ENCODE results near the gene ZNF165.
"Not testable (repeated sequence)": the region's sequence is repeated elsewhere in the genome, so short reads cannot be mapped to it uniquely, and the experiment has no call there.

ZNF165 gene

DNA sequence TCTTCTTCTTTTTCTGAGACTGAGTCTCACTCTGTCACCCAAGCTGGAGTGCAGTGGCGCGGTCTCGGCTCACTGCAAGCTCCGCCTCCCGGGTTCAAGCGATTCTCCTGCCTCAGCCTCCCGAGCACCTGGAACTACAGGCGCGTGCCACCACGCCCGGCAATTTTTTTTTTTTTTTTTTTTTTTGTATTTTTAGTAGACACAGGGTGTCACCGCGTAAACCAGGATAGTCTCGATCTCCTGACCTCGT lies at the start of gene ZNF165:
TSS of gene ZNF165 (plus strand) at position 188 of the 250 bp plus-strand sequence. CDS start 4,913 bp downstream, outside the sequence.
- peak; percentile 79 for DNase-seq

DNA sequence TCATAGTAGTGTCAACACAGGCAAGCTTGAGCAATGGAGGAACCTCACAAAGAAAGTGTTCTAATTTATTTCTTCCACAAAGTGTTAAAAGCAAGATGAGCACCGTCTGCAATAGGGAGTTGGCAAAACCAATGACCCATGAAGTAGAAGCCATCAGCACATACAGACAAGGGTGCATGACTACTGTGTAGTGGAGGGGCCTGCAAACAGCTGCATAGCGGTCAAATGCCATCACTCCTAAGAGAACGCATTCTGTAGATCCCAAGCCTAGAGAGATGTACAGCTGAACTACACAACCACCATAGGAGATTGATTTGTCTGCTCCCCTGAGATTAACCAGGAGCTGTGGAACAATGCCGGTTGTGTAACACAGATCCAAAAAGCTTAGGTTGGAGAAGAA lies 26.8 kb upstream of the ZNF165 start:
- no peak for DNase-seq

DNA sequence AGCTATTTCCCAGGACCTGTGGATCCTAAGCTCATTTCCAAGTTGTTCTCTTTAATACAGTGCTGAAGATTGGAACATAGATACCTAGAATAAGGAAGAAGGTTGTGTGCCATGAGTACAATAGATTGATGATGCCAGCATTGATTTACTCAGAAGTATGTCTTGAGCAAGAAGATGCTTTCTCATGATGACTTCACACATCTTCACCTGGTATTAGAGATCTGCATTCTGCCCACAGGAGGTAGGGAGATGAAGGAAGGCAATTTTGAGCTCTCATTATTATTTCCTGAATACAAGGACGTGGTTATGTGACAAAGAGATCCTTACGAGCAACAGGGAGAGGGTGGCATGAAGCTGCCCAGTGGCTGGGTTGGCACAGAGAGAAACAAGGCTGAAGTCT lies 20.0 kb upstream of the ZNF165 start:
- DNase-seq = no peak

DNA sequence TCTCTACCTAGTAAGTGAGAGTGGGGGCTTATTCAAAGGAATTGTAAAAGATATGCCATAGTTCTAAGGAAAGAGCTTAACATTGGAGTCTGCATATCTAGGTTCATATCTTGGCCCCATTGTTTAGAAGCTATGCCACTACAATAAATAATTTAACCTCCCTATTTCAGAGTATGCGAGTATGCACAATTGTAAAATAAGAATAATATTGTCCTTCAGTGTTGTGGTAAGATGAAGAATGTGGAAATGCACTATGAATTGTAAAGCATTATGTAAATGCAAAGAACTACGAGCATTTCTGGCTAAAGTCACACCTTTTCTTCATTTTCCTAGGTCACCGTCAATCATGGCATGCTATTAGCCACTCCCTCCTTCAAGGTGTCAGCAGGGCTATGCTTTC lies 16.1 kb upstream of the ZNF165 start:
- no peak for DNase-seq

DNA sequence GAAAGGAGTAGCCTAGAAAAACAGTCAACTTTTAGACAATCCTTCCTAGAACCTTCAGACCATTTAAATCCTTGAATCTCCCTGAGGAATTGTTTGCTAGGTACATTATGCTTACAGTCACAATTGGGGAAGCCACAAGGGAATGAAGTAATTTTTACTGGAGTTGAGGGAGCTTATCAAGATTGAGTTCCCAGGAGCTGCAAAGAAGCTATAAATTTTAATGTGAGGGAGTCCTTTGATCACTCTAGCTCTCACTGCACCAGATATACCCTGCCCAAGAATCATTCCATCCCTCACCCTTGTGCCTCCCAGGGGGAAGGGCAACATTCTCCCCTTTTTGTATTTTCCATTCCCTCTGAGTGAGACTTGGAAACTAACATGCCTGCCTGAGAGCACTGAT lies 12.3 kb upstream of the ZNF165 start:
- no peak for DNase-seq

DNA sequence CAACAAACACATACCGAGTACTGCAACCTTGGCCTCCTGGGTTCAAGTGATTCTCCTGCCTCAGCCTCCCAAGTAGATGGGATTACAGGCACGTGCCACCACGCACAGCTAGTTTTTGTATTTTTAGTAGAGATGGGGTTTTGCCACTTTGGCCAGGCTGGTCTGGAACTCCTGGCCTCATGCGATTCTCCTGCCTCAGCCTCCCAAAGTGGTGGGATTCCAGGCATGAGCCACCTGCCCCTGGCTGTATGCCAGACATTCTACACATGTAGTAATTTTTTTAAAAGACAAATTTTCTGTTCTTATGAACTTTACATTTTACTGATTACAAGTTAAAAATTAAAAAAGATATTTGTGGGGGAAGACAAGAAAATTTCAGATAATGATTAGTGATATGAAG lies 9.4 kb upstream of the ZNF165 start:
- DNase-seq = not testable (repeated sequence)

DNA sequence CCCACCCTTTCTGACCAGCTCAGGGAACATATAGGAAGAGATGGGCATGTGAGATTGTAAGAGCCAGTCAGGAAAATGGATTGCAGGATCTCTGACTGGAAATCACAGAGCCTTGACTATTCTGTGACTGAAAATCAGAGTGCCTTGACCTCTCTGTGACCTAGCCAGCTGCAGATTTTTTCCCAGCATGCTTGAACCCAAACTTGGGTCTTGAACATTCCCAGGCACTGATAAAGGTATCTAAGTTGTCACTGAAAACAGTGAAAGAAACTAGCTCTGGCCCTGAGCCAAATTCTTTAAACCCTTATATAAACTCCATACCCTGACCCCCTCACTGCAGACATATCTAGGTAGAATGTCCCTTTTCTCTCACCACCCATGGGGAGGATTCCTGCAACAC lies 2.3 kb upstream of the ZNF165 start:
- DNase-seq = no peak

DNA sequence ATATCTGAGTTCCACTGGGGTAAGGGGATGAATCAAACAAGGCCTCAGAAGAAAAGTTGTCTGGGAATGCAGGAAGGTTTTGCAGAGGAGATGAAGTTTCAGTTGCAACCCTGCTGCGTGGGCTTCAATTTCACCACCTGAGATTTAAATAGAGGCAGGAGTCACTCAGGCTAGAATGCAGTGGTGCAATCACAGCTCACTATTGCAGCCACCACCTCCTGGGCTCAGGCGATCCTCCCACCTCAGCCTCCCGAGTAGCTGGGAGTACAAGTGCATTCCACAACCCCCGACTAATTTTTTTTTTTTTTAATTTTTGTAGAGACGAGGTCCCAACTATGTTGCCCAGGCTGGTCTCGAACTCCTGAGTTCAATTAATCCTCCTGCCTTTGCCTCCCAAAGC lies 1.5 kb upstream of the ZNF165 start:
- DNase-seq = no peak

DNA sequence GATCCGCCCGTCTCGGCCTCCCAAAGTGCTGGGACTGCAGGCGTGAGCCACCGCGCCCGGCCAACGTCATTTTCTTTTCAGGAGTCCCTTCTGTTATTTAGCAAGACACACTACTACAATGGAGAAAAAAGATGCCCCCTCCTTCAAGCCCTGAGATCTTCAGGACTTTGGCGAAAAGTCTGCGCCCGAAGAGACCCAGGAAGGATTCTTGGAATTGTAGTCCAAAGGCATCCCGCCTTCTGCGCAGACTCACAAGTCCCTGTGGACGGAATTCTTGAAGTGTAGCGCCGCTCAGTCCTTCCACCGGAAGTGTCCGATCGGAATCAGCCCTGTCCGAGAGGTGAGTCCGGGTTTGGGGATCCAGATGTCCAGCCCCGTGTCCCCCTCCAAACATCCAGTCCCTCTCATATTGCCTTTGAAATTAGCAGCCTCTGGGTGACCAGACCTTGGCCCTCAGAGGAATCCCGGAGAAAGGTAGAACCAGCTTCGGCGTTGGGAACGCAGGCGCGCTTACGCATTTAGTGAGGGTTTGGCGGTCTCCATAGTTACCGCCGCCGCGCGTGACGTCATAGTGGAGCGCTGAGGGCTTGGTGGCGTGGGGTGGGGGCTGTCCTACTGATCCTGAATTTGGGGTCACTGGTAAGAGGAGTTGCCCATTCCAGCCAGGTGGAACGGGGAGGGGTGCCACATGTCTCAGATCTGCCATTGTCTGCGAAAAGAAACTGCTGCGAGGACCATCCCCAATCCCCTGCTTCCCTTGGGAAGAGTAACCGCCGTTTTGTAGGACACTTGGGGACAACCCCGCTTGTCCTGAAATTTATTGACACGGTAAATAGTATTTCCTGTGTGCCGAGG lies 490 bp downstream of the ZNF165 start:
- peak; percentile 97 for DNase-seq

DNA sequence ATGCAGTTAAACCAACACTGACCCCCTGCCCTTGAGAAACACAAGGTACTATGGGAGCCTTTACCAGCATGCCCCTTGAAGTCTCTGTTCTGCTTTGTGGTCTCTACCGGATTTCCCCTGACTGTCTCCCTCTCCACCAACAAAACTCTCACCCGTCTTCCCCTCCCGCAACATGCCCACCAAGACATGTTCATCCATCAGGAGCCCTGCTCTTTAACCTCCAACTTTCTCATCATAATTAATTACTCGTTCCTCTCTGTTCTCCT lies 1.1 kb downstream of the ZNF165 start:
- no peak for DNase-seq

DNA sequence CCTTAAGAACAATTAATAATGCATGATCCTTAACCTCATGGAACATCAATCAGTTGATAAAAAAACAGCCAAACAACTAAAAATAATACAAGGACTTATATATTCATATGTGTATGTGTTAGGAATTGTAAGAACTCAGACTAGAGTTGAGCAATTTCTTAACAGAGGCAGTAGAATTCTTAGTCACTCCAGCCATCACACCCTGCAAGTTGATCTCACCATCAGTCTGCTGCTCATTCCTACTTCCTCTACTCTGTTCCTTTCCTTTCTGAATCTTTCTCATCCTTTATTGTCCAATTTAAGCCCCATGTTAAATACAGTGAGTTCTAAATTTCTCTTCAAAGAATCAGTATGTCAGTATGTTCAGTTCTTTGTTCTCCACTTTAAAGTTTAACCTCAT lies 2.6 kb downstream of the ZNF165 start:
- no peak for DNase-seq

DNA sequence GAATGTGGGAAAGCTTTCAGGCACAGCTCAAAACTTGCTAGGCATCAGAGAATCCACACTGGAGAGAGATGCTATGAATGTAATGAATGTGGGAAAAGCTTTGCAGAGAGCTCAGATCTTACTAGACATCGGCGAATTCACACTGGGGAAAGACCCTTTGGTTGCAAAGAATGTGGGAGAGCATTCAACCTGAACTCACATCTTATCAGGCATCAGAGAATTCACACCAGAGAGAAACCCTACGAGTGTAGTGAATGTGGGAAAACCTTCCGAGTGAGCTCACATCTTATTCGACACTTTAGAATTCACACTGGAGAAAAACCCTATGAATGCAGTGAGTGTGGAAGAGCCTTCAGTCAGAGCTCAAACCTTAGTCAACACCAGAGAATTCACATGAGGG lies 8.7 kb downstream of the ZNF165 start:
- DNase-seq = no peak

DNA sequence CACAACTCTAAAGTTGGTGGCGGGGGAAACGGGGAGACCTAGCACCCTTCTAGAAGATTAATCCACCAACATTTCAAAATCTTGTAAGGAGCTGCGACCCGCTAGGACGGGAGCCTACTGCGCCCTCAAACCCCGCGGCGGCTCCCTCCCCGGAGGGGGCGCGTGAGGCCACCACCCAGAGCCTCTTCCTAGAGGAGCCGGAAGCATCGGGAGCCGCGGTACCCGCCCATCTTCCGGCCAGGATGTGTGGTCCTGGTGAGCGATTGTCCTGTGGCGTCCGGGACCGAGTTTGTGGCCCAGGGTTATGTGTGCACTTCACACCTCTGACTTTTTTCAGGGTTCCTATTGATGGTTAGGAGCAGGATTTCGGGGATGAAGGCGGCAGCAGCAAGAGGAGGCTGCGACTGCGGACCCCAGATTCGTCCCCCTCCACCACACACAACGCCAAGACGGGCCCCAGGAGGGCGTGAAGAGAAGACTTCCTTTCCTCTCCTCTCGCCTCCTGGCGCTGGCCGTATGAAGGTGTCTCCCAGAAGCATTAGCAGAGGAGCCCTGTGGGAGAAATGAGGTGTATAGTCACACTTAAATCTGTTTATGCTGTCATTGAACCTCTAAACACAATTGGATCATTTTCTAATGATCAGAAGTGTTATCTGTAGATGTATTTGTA lies 10.7 kb downstream of the ZNF165 start:
- no peak for DNase-seq

DNA sequence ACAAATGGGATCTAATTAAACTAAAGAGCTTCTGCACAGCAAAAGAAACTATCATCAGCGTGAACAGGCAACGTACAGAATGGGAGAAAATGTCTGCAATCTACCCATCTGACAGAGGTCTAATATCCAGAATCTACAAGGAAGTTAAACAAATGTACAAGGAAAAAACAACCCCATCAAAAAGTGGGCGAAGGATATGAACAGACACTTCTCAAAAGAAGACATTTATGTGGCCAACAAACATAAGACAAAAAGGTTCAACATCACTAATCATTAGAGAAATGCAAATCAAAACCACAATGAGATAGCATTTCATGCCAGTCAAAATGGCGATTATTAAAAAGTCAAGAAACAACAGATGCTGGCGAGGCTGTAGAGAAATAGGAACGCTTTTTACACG lies 21.9 kb downstream of the ZNF165 start:
- DNase-seq = not testable (repeated sequence)

DNA sequence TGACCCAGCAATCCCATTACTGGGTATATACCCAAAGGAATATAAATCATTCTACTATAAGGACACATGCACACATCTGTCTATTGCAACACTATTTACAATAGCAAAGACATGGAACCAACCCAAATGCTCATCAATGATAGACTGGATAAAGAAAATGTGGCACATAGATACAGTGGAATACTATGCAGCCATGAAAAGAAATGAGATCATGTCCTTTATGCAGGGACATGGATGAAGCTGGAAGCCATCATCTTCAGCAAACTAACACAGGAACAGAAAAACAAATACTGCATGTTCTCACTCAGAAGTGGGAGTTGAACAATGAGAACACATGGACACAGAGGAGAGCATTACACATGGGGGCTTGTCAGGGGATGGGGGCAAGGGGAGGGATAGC lies 22.3 kb downstream of the ZNF165 start:
- not testable (repeated sequence) for DNase-seq

DNA sequence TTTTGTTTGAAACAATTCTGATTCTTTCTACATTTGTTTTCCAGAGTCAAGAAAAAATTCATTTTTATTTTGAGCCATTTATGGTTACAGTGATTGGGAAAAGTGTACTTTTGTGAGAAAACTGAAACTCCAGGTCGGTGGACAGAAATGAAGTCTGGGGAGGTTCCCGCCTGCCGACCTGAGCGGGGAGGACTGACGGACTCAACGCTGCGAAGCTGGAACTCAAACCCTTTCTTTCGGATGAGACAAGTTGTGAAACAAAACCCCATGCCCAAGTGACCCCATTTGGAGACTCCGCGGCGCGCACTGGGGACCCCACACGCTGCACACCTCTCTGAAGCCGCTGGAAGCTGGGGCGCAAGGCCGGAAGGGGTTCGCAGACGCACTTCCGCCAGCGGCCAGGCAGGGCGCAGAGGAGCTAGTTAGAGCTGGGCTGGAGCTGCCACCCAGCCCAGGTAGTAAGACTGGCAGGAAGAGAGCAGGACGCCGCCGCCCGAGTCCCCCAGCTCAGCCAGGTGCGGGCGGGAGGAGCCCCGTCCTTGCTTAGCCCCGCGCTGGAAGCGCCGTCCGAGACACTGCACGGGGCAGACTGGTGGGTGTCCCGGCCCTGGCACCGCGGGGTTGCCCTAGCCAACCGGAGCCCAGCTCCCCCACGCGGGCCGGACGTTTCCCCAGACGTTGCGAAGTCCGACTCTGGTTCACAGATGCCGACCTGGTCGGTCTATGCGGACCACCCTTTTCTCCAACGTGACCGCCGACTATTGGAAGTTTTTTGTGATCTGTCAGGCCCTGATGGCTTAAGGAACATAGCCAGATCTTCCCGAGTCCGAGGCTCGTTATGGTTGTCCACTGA lies 24.2 kb downstream of the ZNF165 start:
- peak; percentile 95 for DNase-seq

DNA sequence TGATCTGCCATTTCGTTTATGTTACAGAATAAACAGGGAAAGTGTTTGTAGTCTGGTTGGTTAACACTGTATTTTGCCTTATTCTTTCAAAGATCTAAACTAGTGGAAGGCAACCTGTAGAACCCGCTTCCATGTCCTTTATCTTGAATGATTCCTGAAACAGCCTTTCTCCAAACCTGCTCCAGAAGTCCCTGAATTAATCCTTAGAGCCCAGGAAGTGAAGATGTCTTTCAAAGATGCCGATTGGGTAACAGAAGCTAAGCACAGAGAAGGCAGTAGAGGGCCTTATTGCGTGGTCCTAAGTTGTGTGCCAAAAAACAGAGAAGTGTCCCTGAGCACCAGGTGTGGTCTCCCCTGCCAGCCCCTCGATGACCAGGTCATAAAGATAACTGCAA lies 24.9 kb downstream of the ZNF165 start:
- peak; percentile 50 for DNase-seq

DNA sequence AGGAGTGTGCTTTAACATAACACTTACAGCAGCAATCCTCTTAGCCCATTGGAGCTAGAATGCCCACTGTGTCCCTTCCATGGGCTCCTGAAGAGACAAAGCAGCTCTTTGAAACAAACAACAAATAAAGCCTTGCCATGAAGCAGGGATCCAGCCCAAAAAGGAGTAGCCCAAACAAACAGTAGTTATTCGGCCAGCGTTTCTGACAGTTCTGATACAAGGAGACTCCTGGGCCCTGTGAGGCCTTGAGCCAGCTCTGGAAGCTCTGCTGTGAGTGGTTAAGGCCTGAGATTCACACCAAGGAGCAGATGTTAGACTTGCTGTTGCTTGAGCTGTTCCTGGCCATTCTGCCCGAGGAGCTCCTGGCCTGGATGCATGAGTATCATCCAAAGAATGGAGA lies 27.1 kb downstream of the ZNF165 start:
- no peak for DNase-seq

DNA sequence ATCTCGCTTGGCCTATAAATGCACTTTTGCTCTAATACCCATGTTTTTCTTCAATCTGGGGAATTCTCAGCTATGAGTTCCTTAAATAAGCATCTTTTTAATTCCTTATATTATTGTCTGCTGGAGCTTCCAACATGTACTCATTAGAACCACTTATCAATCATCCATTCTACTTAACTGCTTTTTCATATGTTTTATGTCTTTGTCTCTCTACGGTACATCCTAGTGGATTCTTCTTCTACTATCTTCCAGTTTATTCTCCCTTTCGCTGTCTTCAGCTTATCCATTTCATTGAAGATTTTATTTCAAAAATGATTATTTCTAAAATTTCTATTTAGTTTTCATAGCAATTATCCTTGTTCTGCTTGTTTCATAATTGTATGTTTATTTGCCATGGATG lies 31.6 kb downstream of the ZNF165 start:
- no peak for DNase-seq

DNA sequence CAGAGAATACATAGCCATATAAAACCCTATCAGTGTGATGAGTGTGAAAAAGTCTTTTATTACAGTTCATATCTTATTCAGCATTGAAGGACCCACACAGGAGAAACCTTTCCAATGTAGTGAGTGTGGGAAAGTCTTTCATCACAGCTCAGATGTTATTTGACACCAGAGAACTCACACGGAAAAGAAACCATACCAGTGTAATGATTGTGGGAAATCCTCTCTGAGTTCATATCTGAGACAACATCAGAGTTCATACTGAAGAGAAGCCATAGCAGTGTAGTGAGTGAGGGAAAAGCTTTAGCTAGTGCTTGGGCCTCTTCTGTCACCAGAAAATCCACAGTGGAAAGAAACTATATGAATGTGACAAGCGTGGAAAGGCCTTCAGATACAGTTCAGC lies 35.4 kb downstream of the ZNF165 start:
- DNase-seq = no peak

DNA sequence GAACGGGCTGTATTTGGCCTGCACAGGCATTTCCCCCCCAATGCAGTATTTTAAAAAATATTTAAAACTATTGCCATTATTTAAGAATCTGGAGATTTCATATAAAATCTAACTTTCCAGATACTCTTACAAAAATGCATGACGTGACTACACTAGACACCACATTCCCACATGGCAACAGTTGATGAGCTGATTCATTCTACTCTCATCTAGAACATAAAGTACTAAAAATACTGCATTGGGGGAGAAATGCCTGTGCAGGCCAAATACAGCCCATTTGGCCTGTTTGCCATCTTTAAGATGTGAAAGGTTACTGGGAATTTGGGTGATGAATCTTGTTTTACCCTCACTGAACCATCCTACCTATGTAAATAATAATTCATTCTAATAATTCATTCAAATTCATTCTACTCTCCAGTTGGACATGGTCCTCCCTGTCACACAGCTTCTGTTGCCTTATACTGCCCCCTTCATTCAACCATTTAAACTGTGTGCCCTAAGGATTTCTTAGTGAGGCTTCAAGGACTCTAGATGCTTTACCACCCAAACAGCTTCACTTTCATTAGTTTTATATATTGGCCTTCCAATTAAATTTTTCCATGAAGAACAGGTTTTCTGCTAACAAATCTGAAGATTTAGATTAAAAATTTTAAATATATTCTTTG lies 37.1 kb downstream of the ZNF165 start:
- DNase-seq = no peak

DNA sequence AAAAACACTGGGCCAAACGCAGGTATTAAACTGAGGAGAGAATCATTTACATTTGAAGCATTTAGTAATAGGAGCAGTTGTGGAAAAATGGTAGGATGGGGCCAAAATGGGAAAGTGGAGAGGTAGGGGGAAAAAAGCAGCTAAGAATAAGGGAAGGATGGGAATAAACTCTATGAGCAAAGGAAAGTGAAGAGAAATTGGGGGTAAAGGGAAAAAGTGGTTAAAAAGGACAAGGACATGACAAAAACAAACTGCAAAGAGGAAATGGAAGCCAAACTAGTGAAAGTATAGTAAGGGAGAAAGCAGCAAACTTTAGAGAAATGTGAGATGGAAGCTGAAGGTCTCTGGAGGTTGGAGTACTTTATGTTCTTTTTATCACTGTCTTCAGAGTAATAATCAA lies 37.8 kb downstream of the ZNF165 start:
- no peak for DNase-seq

DNA sequence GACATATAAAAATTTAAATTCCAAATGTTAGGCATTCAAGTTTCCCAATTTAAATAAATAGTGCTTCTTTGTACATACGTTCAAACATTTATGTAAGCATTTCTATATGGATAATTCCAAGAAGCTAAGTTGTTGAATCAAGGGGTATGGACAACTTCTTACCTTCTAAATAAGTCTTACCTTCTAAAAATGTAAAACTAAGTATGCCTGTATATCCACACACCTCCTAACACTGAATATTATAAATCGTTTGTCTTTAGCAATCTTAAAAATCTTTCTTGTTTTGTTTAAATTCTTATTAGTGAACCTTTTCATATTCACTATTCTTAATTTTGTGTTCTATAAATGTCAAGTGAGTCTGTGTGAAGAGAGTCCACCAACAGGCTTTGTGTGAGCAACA lies 41.5 kb downstream of the ZNF165 start:
- DNase-seq = no peak

DNA sequence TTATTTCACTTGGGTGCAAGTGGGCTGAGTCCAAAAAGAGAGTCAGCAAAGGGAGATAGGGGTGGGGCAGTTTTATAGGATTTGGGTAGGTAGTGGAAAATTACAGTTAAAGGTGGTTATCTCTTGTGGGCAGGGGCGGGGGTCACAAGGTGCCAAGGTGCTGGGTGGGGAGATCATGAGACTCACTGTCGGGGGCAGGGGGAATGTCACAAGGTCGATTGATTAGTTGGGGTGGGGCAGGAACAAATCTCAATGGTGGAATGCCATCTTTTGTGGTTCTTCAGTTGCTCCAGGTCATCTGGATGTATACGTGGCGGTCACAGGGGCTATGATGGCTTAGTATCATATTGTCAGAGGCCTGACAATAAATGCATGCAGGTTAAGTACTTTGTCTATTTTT lies 41.9 kb downstream of the ZNF165 start:
- not testable (repeated sequence) for DNase-seq

All from DMS53 (cell line).